ENCODE measurements around the gene PTGIS.

DNA sequence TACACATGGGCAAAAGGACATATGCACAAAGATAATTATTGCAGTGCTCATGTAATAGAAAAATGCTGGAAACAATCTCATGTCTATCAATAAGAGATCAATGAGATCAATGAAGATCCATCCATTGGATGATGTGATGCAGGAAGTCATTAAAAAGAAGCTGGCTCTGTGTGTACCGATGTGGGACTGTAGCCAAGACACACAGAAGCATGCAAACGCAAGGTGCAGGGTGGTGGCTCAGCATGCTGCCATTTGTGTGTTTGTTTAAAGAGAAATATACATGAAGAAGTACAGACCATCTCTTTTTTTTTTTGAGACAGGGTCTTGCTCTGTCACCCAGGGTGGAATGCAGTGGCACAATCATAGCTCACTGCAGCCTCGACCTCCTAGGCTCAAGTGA lies 52.4 kb downstream of the PTGIS start:
- TF ChIP-seq POLR2A (IDR thresholded peaks at IDR 0.05): no peak
- TF ChIP-seq CTCF (IDR thresholded peaks at IDR 0.05): no peak

Measured in body of pancreas (tissue), 4 donors.